Measurements from ENCODE around the gene HSPE1. TPM values are rescaled to one million over a fixed set of nuclear protein-coding genes. Genes with fewer than 3 reads are reported as not detected.
"Not testable (repeated sequence)": the region's sequence is repeated elsewhere in the genome, so short reads cannot be mapped to it uniquely, and the experiment has no call there.

Gene HSPE1
- total RNA-seq, 1 experiment from 2014 or later = 372 TPM

DNA sequence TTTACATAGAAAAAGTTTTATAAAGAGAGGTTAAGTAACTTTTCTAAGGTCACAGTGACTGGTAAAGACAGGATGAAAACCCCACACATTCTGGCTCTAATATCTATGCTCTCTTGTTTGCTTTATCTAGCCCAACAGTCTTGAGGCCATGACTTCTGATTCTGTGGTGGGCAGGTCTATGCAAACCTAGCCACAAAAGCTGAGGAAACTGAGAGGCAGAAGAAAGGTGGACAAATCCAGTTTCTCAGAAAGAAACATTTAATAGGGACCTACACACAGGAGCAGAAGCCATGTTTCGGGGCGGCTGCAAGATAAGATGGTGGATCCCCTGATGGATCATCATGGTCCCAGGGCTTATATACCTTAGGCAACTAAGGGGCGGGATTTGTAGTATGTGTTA lies 22.4 kb upstream of the HSPE1 start (continued):
- TF ChIP-seq, protein P1, sequence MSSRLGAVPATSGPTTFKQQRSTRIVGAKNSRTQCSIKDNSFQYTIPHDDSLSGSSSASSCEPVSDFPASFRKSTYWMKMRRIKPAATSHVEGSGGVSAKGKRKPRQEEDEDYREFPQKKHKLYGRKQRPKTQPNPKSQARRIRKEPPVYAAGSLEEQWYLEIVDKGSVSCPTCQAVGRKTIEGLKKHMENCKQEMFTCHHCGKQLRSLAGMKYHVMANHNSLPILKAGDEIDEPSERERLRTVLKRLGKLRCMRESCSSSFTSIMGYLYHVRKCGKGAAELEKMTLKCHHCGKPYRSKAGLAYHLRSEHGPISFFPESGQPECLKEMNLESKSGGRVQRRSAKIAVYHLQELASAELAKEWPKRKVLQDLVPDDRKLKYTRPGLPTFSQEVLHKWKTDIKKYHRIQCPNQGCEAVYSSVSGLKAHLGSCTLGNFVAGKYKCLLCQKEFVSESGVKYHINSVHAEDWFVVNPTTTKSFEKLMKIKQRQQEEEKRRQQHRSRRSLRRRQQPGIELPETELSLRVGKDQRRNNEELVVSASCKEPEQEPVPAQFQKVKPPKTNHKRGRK (CRISPR knock-in tag; IDR thresholded peaks at IDR 0.05; ENCODE audit: borderline replicate concordance) = no peak
- TF ChIP-seq FOXK1 (CRISPR knock-in tag; IDR thresholded peaks at IDR 0.05) (no peak), SMAD3 (CRISPR knock-in tag; IDR thresholded peaks at IDR 0.05; ENCODE audit: borderline replicate concordance) (no peak)

DNA sequence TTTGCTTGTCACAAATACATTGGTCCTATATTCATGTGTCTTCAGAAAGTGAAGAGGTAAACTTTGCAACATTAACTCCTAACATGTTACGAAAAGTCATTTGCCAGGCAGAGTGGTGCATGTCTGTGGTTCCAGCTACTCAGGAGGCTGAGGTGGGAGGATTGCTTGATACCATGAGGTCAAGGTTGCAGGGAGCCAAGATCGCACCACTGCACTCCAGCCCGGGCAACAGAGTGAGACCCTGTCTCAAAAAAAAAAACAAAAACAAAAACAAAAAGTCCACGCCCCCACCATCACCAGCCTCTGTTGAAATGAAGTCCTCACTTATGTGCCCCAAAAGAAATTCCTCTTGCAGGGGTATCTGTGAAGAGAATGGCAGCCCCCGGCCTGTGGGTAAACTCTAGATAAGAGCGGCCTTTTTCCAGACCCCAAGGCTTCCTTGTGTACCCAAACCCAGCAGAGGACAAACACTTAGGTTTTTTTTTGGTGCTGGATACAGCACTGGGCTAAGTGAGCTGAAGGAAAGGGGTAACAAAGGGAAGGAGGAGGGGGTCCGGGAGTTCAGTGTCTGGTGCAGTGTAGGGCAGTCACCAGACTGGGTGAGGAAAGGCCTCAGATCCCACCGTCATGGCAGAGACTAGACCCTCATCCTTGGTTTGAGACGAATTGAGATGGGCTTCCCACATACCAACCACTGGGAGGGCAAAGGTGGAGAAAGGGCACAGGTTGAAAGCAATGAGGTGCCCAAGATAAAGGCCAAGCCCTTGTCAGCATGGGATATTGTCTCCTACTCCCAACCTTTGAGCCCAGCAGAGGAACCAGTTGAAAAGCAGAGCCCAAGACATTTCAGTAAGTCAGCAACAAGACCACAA lies 19.8 kb upstream of the HSPE1 start:
- ChIA-PET POLR2A (no interaction called here), CTCF (no interaction called here)
- peaks cover 34% of the 10 kb centered on the region for H3K36me3 Mint-ChIP-seq
- no peaks in the 10 kb centered on the region for H3K4me1 Mint-ChIP-seq
- ATAC-seq = no peak
- peaks cover 10% of the 10 kb centered on the region; the same call in 1 of the 2 replicates for H3K9me3 Mint-ChIP-seq
- H3K27me3 Mint-ChIP-seq (ENCODE audit: low read depth) = no peaks in the 10 kb centered on the region
- H3K4me3 Mint-ChIP-seq = no peak overlapping the region
- H3K27ac Mint-ChIP-seq = peak overlapping the region; percentile 40; the same call in 1 of the 2 replicates
- DNase-seq (ENCODE audit: low spot score) = no peak
- TF ChIP-seq, protein P2, sequence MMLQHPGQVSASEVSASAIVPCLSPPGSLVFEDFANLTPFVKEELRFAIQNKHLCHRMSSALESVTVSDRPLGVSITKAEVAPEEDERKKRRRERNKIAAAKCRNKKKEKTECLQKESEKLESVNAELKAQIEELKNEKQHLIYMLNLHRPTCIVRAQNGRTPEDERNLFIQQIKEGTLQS (CRISPR knock-in tag; conservative IDR thresholded peaks at IDR 0.05) = no peak
- TF ChIP-seq ZNF138 (CRISPR knock-in tag; conservative IDR thresholded peaks at IDR 0.05) = no peak
- TF ChIP-seq, protein P3, sequence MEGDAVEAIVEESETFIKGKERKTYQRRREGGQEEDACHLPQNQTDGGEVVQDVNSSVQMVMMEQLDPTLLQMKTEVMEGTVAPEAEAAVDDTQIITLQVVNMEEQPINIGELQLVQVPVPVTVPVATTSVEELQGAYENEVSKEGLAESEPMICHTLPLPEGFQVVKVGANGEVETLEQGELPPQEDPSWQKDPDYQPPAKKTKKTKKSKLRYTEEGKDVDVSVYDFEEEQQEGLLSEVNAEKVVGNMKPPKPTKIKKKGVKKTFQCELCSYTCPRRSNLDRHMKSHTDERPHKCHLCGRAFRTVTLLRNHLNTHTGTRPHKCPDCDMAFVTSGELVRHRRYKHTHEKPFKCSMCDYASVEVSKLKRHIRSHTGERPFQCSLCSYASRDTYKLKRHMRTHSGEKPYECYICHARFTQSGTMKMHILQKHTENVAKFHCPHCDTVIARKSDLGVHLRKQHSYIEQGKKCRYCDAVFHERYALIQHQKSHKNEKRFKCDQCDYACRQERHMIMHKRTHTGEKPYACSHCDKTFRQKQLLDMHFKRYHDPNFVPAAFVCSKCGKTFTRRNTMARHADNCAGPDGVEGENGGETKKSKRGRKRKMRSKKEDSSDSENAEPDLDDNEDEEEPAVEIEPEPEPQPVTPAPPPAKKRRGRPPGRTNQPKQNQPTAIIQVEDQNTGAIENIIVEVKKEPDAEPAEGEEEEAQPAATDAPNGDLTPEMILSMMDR (IDR thresholded peaks at IDR 0.05) = no peak

DNA sequence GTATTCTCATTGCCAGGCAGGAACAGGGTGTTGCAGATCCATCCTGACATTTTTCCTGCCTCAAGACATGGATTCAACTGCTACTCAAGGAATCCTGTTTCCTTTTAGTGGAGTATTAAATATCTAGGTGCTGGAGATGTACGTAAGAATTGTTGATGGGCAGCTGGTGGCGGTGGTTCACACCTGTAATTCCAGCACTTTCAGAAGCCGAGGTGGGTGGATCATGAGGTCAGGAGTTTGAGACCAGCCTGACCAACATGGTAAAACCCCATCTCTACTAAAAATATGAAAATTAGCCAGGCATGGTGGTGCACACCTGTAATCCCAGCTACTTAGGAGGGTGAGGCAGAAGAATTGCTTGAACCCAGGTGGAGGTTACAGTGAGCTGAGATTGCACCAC lies 15.9 kb upstream of the HSPE1 start:
- not testable (repeated sequence) for H3K27me3 Mint-ChIP-seq (ENCODE audit: low read depth); H3K27ac Mint-ChIP-seq; ATAC-seq; H3K4me1 Mint-ChIP-seq; H3K9me3 Mint-ChIP-seq; DNase-seq (ENCODE audit: low spot score); H3K4me3 Mint-ChIP-seq
- peak; percentile 54; the same call in 1 of the 2 replicates for TF ChIP-seq NFATC4 (CRISPR knock-in tag; IDR thresholded peaks at IDR 0.05)
- TF ChIP-seq, protein P4, sequence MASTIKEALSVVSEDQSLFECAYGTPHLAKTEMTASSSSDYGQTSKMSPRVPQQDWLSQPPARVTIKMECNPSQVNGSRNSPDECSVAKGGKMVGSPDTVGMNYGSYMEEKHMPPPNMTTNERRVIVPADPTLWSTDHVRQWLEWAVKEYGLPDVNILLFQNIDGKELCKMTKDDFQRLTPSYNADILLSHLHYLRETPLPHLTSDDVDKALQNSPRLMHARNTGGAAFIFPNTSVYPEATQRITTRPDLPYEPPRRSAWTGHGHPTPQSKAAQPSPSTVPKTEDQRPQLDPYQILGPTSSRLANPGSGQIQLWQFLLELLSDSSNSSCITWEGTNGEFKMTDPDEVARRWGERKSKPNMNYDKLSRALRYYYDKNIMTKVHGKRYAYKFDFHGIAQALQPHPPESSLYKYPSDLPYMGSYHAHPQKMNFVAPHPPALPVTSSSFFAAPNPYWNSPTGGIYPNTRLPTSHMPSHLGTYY (CRISPR knock-in tag; IDR thresholded peaks at IDR 0.05) = 0 out of 2 replicates have a peak, but pooled peaks have one; percentile 56
- CTCF ChIA-PET = interaction anchor here (0.9 kb wide), 1 partner anchor 116 kb away, joined by 4 read pairs; no protein-coding TSS in a partner anchor
- POLR2A ChIA-PET = interaction anchor here (0.6 to 2.0 kb wide), 2 partner anchors 15 to 20 kb away, joined by 3 to 12 read pairs; partner anchors contain the start of genes HSPD1 and HSPE1
- H3K36me3 Mint-ChIP-seq = peaks cover 57% of the 10 kb centered on the region

DNA sequence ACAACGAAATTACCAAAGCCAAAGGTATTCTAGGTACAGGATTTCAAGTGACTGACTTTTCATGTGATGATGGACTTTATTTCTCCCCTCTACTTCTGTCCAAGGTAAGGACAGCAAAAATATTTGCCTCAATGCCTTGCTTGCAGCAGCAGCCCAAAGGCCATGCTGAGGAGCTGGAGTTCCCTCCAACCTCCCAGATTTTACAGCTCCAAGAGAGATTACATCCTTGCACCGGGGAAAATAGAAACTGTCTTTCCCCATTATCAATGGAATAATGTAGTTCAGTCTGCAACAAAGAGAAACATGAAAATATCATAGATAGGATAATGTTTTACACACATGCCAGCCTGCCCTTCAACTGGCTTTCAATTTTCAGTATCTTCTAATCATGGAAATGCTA lies 14.0 kb upstream of the HSPE1 start:
- POLR2A ChIA-PET = no interaction called here
- Mint-ChIP-seq H3K36me3 (peaks cover 74% of the 10 kb centered on the region), H3K27ac (peak overlapping the region; percentile 76), H3K4me1 (no peaks in the 10 kb centered on the region), H3K9me3 (peaks cover 10% of the 10 kb centered on the region; the same call in 1 of the 2 replicates), H3K27me3 (ENCODE audit: low read depth) (no peaks in the 10 kb centered on the region), H3K4me3 (no peak overlapping the region)
- CTCF ChIA-PET = no interaction called here
- DNase-seq (ENCODE audit: low spot score) (no peak), ATAC-seq (no peak)
- TF ChIP-seq, protein P5, sequence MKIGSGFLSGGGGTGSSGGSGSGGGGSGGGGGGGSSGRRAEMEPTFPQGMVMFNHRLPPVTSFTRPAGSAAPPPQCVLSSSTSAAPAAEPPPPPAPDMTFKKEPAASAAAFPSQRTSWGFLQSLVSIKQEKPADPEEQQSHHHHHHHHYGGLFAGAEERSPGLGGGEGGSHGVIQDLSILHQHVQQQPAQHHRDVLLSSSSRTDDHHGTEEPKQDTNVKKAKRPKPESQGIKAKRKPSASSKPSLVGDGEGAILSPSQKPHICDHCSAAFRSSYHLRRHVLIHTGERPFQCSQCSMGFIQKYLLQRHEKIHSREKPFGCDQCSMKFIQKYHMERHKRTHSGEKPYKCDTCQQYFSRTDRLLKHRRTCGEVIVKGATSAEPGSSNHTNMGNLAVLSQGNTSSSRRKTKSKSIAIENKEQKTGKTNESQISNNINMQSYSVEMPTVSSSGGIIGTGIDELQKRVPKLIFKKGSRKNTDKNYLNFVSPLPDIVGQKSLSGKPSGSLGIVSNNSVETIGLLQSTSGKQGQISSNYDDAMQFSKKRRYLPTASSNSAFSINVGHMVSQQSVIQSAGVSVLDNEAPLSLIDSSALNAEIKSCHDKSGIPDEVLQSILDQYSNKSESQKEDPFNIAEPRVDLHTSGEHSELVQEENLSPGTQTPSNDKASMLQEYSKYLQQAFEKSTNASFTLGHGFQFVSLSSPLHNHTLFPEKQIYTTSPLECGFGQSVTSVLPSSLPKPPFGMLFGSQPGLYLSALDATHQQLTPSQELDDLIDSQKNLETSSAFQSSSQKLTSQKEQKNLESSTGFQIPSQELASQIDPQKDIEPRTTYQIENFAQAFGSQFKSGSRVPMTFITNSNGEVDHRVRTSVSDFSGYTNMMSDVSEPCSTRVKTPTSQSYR (CRISPR knock-in tag; IDR thresholded peaks at IDR 0.05) = no peak
- TF ChIP-seq ELF4 (CRISPR knock-in tag; IDR thresholded peaks at IDR 0.05; ENCODE audit: low read depth) (no peak), NFATC4 (CRISPR knock-in tag; IDR thresholded peaks at IDR 0.05) (no peak), SOX15 (CRISPR knock-in tag; IDR thresholded peaks at IDR 0.05) (no peak), ZNF317 (CRISPR knock-in tag; IDR thresholded peaks at IDR 0.05; ENCODE audit: borderline replicate concordance, low read depth) (no peak), ZNF219 (CRISPR knock-in tag; IDR thresholded peaks at IDR 0.05; ENCODE audit: borderline replicate concordance) (no peak), MXD4 (CRISPR knock-in tag; IDR thresholded peaks at IDR 0.05; ENCODE audit: borderline replicate concordance) (no peak), HMGA2 (CRISPR knock-in tag; IDR thresholded peaks at IDR 0.05) (no peak), CREB1 (CRISPR knock-in tag; IDR thresholded peaks at IDR 0.05) (no peak)
- TF ChIP-seq, protein P6, sequence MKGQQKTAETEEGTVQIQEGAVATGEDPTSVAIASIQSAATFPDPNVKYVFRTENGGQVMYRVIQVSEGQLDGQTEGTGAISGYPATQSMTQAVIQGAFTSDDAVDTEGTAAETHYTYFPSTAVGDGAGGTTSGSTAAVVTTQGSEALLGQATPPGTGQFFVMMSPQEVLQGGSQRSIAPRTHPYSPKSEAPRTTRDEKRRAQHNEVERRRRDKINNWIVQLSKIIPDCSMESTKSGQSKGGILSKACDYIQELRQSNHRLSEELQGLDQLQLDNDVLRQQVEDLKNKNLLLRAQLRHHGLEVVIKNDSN (CRISPR knock-in tag; IDR thresholded peaks at IDR 0.05) = no peak
- TF ChIP-seq, protein P7, sequence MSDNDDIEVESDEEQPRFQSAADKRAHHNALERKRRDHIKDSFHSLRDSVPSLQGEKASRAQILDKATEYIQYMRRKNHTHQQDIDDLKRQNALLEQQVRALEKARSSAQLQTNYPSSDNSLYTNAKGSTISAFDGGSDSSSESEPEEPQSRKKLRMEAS (CRISPR knock-in tag; IDR thresholded peaks at IDR 0.05) = no peak
- TF ChIP-seq, protein P8, sequence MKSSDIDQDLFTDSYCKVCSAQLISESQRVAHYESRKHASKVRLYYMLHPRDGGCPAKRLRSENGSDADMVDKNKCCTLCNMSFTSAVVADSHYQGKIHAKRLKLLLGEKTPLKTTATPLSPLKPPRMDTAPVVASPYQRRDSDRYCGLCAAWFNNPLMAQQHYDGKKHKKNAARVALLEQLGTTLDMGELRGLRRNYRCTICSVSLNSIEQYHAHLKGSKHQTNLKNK (CRISPR knock-in tag; IDR thresholded peaks at IDR 0.05) = no peak
